Adipocyte (in vitro differentiated cells): ENCODE measurements around the gene GP2.
"Not testable (repeated sequence)": the region's sequence is repeated elsewhere in the genome, so short reads cannot be mapped to it uniquely, and the experiment has no call there.

ENCODE experiments used
- DNase-seq: peaks from one replicate; pipeline ENCODE4 v3.0.0-alpha.2; 2015; ENCODE audit warnings: low read depth
- H3K27me3 ChIP-seq: replicated peaks from 2 replicates; pipeline ENCODE4 v1.7.0; 2013; ENCODE audit warnings: mild to moderate bottlenecking, low read length, moderate library complexity; ENCODE audit not compliant: control insufficient read depth, insufficient read depth
- H3K36me3 ChIP-seq: 2 replicates; pipeline ENCODE4 v1.7.0; 2013; ENCODE audit warnings: low read length, mild to moderate bottlenecking, moderate library complexity; ENCODE audit not compliant: control insufficient read depth, insufficient read depth, severe bottlenecking
- H3K4me1 ChIP-seq: 2 replicates; pipeline ENCODE4 v1.7.0; 2013; ENCODE audit warnings: mild to moderate bottlenecking, low read length, moderate library complexity; ENCODE audit not compliant: control insufficient read depth, insufficient read depth
- H3K4me3 ChIP-seq: 2 replicates; pipeline ENCODE4 v1.7.0; 2013; ENCODE audit warnings: mild to moderate bottlenecking, low read length, moderate library complexity
- H3K9ac ChIP-seq: 2 replicates; pipeline ENCODE4 v1.7.0; 2013; ENCODE audit warnings: mild to moderate bottlenecking, low read length, moderate library complexity
- H3K9me3 ChIP-seq: 2 replicates; pipeline ENCODE4 v1.7.0; 2013; ENCODE audit warnings: mild to moderate bottlenecking, low read length, moderate library complexity; ENCODE audit not compliant: control insufficient read depth

Gene GP2

DNA sequence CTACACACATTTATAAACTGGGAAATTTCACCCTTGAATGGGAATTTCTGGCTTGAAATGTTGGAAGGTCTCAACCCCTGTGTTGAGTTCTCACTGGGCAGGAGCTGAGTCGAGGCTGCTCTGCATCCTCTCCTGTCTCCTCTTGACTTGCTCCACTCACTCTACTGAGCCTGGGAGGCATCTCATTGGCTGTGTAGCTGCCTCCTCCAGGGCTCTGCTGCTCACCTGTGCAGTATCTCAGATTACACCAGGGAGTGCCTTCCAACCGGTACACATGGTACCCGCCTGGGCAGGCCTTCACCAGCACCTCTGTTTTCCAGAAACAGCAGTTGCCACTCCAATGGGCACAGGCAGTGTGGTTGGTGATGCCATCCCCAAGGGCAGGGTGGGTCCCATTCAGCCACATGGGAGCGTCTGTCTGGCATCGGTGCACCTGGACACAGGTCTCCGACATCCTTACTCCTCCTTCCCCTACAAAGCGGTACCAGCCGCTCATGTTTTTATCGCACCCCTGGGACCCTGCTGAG, 3.7 kb downstream of the GP2 start:
- H3K36me3 ChIP-seq, result no peaks in the 10 kb centered on the region
- H3K4me1 ChIP-seq, result no peaks in the 10 kb centered on the region
- H3K9me3 ChIP-seq, result no peaks in the 10 kb centered on the region
- peaks cover 4% of the 10 kb centered on the region for H3K27me3 ChIP-seq
- no peak overlapping the region for H3K4me3 ChIP-seq
- no peak for DNase-seq
- no peak overlapping the region for H3K9ac ChIP-seq

DNA sequence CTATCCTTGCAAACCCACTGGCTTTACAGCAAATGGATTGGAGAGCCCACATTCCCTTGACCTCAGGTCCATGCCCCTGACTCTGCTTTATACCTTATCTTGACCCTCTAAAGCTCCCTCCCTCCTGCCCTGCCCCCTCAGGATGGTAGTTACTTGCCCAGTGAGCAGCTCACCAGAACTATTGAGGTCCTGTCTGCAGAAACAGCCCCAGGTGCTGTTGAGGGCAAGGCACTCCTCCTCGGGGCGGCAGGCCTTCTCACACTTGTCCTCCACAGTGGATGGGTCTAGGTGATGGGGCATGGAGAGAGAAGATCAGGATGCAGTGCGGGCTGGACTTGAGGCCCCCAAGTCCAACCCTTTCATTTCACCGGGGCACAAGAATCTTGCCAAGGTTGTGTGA, 4.6 kb downstream of the GP2 start:
- peaks cover 4% of the 10 kb centered on the region for H3K27me3 ChIP-seq

GRCh38 chr16:20321671-20322070, 5.6 kb downstream of the GP2 start:
- peaks cover 4% of the 10 kb centered on the region for H3K27me3 ChIP-seq
- no peaks in the 10 kb centered on the region for H3K9me3 ChIP-seq
- no peaks in the 10 kb centered on the region for H3K4me1 ChIP-seq
- no peak for DNase-seq
- H3K9ac ChIP-seq, result no peak overlapping the region
- no peak overlapping the region for H3K4me3 ChIP-seq
- H3K36me3 ChIP-seq, result no peaks in the 10 kb centered on the region

More for the DNA sequence above, 4.6 kb downstream of the GP2 start:
- DNase-seq, result no peak
- no peak overlapping the region for H3K4me3 ChIP-seq
- no peaks in the 10 kb centered on the region for H3K36me3 ChIP-seq
- no peaks in the 10 kb centered on the region for H3K9me3 ChIP-seq
- no peak overlapping the region for H3K9ac ChIP-seq
- no peaks in the 10 kb centered on the region for H3K4me1 ChIP-seq

- H3K4me1 ChIP-seq, H3K36me3 ChIP-seq, H3K9ac ChIP-seq, H3K27me3 ChIP-seq, DNase-seq, H3K4me3 ChIP-seq, H3K9me3 ChIP-seq: not testable (repeated sequence)
These were observed 6.3 kb downstream of the GP2 start for GRCh38 chr16:20321051-20321450.

DNA sequence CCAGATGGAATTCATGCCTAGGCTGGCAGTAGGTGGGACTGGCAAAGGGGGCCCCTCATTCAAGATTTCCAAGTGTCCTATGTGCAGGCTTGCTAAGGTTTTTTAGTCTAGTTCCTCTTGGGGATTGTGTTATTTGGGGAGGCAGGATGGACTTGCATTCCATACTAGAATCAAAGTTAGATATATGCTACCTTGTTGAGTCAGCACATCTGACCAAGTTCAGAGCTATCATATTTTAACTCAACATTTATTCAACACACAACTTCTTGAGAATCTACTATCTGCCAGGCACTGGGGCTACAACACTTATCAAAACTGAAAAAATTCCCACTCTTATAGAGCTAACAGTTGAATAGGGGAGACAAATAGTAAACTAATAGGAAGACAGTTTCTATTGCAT, 6.7 kb downstream of the GP2 start:
- Histone ChIP-seq H3K36me3 (no peaks in the 10 kb centered on the region), H3K27me3 (peaks cover 7% of the 10 kb centered on the region), H3K9me3 (no peaks in the 10 kb centered on the region), H3K9ac (no peak overlapping the region), H3K4me3 (no peak overlapping the region), H3K4me1 (no peaks in the 10 kb centered on the region)
- no peak for DNase-seq

DNA sequence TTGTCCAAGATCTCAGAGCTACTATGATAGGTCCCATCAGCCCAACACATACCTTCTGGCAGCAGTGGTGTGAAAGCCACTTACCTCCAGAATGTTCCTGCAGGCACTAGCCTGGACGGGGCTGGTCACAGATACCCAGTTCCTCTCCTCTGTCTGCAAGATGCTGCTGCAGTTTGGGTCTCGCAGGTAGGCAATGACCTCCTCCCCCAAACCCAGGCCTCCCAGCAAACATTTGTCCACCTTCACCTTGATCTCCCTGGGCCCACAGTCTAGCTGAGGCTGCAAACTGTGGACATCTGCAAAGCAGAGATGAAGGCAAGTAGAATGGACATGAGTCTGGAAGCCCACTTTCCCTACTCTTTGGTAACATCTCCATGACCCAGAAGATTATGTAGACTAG, 7.1 kb downstream of the GP2 start:
- Histone ChIP-seq H3K27me3 (peaks cover 11% of the 10 kb centered on the region), H3K9me3 (no peaks in the 10 kb centered on the region), H3K9ac (no peak overlapping the region), H3K4me1 (no peaks in the 10 kb centered on the region), H3K4me3 (no peak overlapping the region), H3K36me3 (no peaks in the 10 kb centered on the region)
- no peak for DNase-seq

- no peaks in the 10 kb centered on the region for H3K36me3 ChIP-seq
- H3K27me3 ChIP-seq, result peaks cover 12% of the 10 kb centered on the region
- no peak for DNase-seq
- no peak overlapping the region for H3K4me3 ChIP-seq
- no peaks in the 10 kb centered on the region for H3K4me1 ChIP-seq
- H3K9ac ChIP-seq, result no peak overlapping the region
- no peaks in the 10 kb centered on the region for H3K9me3 ChIP-seq
These were observed 7.9 kb downstream of the GP2 start for GRCh38 chr16:20319406-20319805.

GRCh38 chr16:20318437-20318836, 8.9 kb downstream of the GP2 start:
- no peaks in the 10 kb centered on the region for H3K9me3 ChIP-seq
- H3K9ac ChIP-seq, result no peak overlapping the region
- H3K4me3 ChIP-seq, result no peak overlapping the region
- H3K36me3 ChIP-seq, result no peaks in the 10 kb centered on the region
- no peaks in the 10 kb centered on the region for H3K4me1 ChIP-seq
- peaks cover 8% of the 10 kb centered on the region for H3K27me3 ChIP-seq
- no peak for DNase-seq

DNA sequence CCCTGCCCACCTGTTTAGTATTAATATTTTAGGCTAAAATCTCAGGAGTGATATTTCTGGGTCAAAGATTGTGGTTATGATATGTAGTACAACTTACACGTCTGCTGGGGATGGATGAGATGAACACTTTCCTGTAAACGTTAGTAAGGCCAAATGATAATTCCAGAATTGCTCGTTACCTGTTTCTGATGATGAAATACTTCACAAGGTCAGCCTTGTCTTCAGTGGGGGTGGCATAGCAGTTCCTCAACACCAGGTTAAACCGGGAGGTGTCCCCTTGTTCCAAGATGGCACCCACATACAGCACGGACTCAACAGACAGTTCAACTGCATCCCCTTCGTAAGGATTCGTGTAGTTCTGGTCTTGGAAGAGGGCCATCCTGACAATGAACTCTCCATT, 9.3 kb downstream of the GP2 start:
- H3K27me3 ChIP-seq, result peaks cover 8% of the 10 kb centered on the region
- no peak for DNase-seq
- no peaks in the 10 kb centered on the region for H3K4me1 ChIP-seq
- no peak overlapping the region for H3K4me3 ChIP-seq
- H3K9me3 ChIP-seq, result no peaks in the 10 kb centered on the region
- H3K36me3 ChIP-seq, result no peaks in the 10 kb centered on the region
- no peak overlapping the region for H3K9ac ChIP-seq

- H3K4me1 ChIP-seq, result no peaks in the 10 kb centered on the region
- H3K9ac ChIP-seq, result no peak overlapping the region
These were observed 10.2 kb downstream of the GP2 start for GRCh38 chr16:20317117-20317516.

DNA sequence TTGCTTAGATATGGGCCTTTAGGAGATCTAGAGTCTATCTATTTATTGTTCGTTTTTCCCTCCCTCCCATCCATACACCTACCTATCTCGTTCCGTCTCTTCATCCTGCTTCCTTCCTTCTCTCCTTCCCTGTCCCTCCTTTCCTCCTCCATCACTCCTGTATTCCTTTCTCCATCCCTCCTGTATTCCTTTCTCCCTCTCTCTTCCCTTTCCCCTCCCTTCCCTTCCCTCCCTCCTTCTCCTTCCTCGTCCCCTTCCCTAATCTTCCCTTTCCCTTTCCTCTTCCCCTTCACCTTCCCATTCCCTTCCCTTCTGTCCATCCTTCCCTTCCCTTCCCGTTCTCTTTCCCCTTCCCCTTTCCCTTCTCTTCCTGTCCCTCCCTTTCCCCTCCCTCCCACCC, 10.6 kb downstream of the GP2 start:
- H3K4me3 ChIP-seq, result no peak overlapping the region
- H3K36me3 ChIP-seq, result no peaks in the 10 kb centered on the region
- H3K27me3 ChIP-seq, result peaks cover 8% of the 10 kb centered on the region
- peaks cover under 1% of the 10 kb centered on the region for H3K9me3 ChIP-seq
- H3K9ac ChIP-seq, result no peak overlapping the region
- DNase-seq, result no peak
- H3K4me1 ChIP-seq, result no peaks in the 10 kb centered on the region

More at GRCh38 chr16:20317117-20317516, 10.2 kb downstream of the GP2 start:
- Histone ChIP-seq H3K4me3 (no peak overlapping the region), H3K36me3 (no peaks in the 10 kb centered on the region), H3K27me3 (peaks cover 8% of the 10 kb centered on the region), H3K9me3 (no peaks in the 10 kb centered on the region)
- DNase-seq, result no peak

DNA sequence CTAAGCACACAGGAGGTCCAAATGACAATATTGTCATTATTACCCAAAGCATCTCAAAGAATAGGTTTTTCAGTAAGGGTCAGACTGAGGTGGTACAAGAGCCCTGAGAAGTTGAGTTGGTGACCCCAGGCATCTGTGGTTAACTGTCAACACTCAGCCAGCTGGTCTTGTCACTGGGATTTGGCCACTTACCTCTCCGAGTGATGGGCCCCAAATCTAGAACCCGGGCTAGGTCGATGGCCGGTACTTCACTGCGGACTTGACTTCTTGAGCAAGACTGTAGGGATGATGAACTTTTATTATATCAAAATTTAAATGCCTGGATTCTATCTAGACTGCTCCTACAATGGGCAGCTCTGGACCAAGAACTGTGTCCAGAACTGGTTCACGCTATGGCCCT, 11.5 kb downstream of the GP2 start:
- Histone ChIP-seq H3K36me3 (no peaks in the 10 kb centered on the region), H3K9me3 (peaks cover 5% of the 10 kb centered on the region), H3K27me3 (peaks cover 8% of the 10 kb centered on the region), H3K9ac (no peak overlapping the region), H3K4me3 (no peak overlapping the region), H3K4me1 (no peaks in the 10 kb centered on the region)
- no peak for DNase-seq
